Islet precursor cell (in vitro differentiated cells): ENCODE results near the gene PNCK.

ENCODE experiments used
- DNase-seq: peaks from one replicate; pipeline ENCODE4 v3.0.0-alpha.2; 2018

The PNCK gene

DNA sequence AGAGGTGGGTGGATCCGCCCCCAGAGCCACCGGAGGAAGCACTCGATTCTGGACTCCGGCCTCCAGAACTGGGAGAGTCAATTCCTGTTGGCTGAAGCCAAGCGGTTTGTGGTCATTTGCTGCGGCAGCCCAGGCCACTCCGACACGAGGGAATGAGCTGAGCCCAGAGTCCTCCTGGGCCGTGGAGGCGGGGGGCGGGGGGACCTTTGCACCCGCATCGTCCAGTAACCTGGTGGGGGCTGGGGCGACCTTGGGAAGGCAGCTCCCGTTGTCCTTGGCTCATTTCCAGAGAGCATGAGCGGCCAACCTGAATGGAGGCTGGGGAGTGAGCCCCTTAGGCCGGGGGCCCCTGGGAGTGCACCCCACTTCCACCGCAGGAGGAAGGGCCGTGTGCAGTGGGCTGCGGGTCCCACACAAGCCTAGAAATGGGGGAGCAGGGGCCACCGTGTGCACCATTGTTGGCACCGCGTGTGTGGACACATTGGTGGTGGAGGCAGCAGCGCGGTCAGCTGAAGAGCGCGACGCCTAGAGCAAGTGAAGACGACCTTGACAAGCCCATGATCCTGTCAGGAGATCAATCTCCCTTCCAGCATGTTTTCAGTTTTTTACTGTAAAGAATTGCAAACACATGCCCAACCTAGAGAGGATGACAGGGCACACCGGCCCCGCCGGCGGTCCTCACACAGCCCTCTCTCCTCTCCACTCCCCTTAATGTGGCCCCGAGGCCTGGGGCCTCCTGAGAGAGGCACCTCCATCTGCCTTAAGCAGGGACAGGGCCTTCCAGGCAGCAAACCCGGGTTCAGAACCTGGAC lies 46.5 kb downstream of the PNCK start:
- no peak for DNase-seq

DNA sequence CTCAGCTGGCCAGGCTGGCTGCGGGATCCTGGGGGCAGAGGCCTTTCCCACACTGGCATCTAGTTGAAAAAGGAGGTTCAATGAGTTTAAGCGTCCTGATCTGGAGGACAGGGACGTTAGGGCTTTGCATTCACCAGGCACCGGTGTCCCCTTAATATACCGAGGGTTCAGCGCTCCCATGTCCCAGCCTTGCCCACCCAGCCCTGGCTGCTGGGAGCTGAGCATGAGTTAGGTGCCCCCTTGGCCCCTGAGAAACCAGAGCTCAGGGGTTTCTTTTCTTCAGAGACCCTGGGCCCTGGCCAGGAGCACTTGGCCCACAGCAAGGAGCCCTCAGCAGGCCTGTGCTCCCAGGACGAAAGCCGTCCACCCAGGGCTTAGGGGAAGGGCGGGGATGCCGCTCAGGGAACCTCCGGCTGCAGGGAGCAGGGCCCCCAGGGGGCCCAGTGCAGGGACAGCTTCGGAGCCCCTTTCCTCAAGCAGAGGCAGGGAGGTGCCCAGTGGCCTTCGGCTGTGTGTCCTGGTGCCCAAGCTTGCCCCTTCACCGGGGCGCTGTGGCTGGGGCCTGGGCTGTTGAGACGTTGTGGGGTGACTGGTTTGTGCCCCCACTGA lies 47.5 kb downstream of the PNCK start:
- no peak for DNase-seq

DNA sequence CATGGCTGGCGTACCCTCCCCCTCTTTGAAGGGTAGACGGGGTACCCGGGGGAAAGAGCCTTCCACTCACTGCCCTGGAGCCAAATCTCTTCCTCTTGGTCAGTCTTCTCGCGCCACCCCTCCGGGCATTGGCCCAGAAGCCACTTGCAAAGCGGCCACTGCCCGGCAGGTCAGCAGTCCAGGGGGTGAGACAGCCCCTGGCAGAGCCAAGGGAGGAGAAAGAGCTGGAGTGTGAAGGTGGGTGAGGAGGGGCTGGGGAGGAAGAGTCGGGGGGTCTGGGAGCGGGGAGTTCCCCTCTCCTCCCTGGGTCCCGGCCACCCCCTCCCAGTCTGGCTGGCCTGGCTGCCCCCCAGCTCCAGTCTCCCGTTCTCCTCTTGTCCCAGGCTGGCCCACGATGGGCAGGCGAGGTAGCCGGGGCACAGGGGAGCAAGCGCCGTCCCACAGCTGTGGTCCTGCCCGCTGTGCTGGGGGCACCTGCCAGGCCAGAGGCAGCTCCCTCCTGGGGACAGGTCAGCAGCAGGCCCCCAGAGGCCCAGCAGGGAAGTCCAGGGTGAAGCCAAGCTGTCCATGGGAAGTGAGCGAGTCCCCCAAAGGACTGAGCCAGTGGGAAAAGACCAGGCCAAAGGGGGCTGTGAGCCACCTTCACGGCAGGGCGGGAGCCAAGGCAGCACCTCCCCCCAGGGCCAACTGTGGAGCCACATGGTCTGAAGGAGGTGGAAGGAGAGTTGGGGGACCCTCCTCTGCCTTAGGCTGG lies 48.2 kb downstream of the PNCK start:
- DNase-seq = no peak

DNA sequence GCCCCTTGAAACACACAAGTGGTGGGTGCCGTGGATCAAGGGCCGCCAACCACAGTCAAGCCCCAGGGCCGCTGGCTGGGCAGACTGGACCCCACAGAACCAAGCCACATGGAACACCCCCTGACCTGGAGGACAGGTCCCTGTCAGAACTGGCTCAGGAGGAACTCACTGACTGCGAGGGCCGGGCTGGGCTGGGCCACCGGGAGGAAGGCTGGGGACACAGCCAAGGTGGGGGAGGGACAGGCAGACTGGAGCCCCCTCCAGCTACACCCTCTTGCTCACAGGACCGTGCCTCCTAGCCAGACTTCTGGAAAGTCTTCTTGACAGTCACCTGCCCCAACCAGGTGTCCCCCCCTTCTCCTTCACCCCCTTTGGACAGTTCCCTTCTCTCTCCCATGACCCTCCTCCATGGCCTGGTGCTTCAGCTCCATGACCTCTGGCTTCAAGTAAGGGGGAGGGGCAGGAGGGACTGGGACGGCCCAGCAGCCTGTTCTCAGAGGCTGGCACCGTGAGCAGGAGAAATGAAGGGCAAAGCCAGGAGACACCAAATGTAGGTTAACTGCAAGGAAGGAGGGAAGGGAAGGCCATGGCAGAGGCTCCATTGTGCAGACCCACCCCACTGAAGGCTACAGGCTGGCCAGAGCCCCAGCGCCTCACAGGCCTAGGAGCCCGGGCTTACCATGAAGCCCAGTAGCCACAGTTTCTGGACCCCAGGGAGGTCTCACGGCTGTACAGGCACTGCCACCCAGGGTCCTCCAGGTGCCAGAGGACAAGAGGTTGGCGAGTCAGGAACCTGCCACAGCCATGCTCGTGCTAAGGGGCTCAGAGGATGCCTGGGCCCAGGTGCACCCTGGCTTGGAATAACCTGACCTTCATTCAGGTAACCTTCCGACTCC lies 49.2 kb downstream of the PNCK start:
- DNase-seq = no peak

DNA sequence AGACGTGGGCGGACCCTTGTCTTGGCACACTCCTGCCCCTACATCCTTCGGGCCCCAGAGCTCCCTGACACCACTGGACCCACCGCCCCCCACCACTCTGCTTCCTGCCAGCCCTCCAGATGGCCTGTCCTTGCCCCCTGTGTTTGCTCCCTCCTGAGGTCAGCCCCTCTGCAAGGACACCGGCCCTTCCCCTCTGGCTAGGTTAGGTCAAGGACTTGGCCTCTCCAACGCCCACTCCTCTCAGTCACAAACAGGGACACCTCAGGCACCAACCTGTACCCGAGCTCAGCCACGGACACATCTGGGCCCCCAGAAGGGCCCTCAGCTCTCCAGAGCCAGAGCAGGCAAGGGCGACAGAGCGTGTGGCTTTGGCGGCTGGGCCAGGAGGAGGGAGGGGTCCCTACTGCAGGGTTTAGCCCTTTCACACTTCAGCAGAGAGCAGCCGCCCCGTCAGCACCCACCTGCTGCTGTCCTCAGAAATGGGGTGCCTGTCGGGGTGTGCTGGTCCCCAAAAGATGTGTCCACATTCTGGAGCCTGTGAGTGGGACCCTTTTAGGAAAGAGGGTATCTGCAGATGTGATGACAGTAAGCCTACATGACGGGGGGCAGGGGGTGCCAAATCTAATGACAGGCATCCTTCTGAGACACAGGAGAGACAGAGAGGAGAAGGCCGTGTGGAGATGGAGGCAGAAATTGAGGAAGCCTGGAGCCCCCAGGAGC lies 50.1 kb downstream of the PNCK start:
- DNase-seq = no peak

DNA sequence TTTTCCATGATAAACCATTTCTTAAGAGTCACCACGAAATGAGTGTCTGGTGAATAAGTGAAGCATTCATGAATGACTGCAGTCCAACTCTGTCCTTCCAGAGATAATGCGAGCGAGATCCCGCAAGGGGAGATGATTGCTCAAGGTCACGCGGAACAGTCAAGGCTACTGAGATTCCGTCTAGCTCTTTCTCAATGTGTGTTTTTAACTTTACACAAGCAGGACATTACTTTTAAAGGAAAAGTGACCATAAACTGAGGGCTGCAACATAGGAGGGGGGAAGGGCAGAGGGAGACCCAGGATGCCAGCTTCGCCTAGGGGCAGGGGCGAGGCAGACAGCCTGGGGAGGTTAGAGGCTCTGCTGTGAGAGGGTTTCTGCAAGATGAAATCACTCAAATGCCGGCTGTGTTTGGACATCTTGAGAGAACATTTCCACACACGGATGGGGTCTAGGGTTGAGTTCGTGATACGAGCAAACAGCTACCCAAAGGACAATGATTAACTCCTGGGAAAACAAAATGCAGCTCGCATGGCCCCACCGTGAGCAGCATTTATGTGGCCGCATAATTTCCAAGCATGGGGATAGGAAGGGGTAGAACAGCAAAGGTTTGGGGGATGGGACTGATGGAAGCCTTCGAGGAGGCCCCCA lies 50.8 kb downstream of the PNCK start:
- no peak for DNase-seq

DNA sequence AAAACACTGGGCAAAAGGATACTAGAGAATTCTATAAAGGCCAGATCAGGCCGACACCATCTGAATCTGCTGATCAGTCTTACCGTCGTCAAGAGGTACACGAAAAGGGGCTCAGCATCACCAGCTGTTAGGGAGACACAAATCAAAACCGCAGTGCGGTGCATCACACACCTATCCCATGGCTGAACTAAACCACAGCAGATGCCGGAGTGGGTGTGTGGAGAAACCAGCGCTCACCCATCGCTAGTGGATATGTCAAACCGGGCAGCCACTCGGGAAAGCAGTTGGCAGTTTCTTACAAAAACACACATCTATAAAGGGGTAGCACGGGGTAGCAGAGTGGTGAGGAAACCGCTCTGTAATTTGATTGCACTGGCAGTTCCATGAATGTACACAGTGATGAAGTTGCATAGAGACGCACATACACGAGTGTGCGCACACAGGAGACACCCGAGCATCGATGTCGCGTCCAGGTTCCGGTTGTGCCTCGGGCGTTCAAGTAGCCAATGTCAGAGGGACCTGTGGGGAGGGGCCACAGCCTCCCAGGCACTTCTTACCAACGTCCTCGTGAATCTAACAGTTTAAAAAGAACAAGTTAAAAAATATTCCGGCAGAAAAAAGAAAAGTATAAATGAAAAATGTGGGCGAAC lies 51.5 kb downstream of the PNCK start:
- no peak for DNase-seq

DNA sequence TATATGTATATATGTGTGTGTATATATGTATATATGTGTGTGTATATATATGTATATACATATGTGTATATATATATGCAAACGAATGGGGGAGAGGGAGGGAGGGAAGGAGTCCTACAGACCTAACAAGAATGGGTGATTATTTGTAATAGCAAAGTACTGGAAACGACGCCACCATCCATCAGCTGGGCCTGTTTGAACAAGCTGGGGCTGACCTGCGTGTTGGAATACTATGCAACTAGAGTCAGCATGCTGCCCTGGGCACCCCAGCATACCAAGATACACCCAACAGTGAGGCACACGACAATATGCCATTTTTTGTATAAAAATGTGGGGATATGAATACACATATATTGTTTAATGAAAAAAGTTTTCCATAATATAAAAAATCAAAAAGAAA lies 53.0 kb downstream of the PNCK start:
- no peak for DNase-seq
